ENCODE results near the gene HSCB. TPM values are rescaled to one million over a fixed set of nuclear protein-coding genes. Genes with fewer than 3 reads are reported as not detected.
"Not testable (repeated sequence)": the region's sequence is repeated elsewhere in the genome, so short reads cannot be mapped to it uniquely, and the experiment has no call there.

Gene HSCB
- total RNA-seq, 3 donors from 2014 or later, result 15.0 to 17.2 (median 15.0) TPM

DNA sequence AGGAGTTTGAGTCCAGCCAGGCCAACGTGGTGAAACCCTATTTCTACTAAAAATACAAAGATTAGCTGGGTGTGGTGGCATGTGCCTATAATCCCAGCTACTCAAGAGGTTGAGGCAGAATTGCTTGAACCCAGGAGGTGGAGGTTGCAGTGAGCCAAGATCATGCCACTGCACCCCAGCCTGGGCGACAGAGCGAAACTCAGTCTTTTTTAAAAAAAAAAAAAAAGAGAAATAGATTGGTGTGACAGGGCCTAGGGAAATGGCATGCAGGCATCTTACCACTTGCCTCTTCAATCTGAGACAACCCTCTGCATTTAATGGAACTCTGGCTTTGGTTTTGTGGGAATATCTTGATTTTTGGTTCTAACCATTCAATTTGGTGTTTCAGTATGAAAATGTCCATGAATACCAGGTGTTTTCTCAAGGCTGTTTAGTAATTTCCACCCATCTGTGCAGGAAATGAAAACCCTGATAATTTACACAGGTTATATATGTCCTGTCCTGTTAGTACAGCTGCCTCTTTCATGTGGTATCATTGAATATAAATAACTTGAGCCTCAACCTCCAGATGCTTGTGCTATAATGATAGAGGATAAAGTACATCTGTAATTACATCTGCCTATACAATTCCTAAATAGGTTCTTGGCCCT lies 50.1 kb downstream of the HSCB start:
- H3K9me3 Mint-ChIP-seq, result no peaks in the 10 kb centered on the region
- H3K4me3 Mint-ChIP-seq, result no peak overlapping the region
- peaks cover 57% of the 10 kb centered on the region for H3K4me1 Mint-ChIP-seq (ENCODE audit: low read depth)

DNA sequence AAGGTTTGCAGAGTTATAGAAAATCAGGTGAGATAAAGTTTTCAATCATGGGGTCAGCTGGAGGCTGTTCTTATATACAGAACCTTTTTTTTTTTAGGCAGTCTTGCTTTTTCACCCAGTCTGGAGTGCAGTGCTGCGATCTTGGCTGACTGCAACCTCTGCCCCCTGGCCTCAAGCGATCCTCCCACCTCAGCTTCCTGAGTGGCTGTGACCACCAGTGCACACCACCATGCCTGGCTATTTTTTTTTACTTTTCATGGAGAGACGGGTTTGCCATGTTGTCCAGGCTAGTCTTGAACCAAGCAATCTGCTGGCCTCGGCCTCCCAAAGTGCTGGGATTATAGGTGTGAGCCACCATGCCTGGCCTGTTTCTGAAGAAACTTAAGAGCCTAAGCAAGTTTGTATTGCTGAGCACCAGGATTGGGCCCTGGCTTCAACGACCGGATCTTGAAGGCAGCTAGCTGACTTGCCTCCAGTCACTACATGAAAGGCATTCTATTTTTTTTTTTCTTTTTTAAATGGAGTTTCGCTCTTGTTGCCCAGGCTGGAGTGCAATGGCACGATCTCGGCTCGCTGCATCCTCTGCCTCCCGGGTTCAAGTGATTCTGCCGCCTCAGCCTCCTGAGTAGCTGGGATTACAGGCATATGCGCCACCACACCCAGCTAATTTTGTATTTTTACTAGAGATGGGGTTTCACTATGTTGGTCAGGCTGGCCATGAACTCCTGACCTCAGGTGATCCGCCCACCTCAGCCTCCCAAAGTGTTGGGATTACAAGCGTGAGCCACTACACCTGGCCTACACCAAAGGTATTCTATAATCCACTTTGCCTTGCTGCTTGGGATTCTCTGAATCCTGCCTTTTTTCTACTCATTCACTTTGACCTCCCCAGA lies 50.9 kb downstream of the HSCB start:
- DNase-seq (no peak), ATAC-seq (no peak)
- H3K4me3 Mint-ChIP-seq, result no peak overlapping the region

More for the DNA sequence above, 50.1 kb downstream of the HSCB start:
- Mint-ChIP-seq H3K27me3 (ENCODE audit: low read depth) (no peaks in the 10 kb centered on the region), H3K36me3 (ENCODE audit: insufficient read depth) (peaks cover 43% of the 10 kb centered on the region)
- ATAC-seq (no peak), DNase-seq (no peak)

DNA sequence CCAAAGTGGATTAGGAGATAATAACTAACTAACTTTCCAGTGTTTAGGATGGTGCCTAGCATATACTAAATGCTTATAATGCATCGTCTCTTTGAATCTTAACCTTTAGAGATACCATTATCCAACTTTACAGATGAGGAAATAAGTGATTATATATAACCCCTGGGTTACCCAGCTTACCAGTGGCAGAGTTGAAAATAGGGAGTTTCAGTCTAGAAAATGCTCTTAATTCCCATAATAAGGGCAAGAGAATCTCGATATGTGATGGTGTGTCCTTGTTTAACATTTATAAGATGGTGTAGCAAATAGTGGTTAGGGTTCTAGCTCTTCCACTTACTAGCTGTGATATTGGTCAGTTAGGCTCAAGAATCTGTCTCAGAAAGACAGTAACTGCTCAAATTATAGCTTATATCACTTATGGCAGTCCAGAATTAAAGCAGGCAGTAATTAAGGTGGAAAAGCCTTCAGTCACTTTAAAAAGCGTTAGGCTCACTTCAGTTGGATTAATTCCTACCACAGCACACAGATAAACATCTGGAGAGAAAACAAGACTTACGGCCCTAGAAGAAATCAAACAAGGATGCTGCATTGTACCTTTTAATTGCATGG lies 52.2 kb downstream of the HSCB start:
- no peak for ATAC-seq
- Mint-ChIP-seq H3K36me3 (ENCODE audit: insufficient read depth) (peaks cover 50% of the 10 kb centered on the region), H3K27me3 (ENCODE audit: low read depth) (no peaks in the 10 kb centered on the region), H3K9me3 (no peaks in the 10 kb centered on the region), H3K4me3 (no peak overlapping the region), H3K4me1 (ENCODE audit: low read depth) (peaks cover 72% of the 10 kb centered on the region)
- no peak for DNase-seq

More for the DNA sequence above, 50.9 kb downstream of the HSCB start:
- Mint-ChIP-seq H3K9me3 (no peaks in the 10 kb centered on the region), H3K4me1 (ENCODE audit: low read depth) (peaks cover 60% of the 10 kb centered on the region), H3K27me3 (ENCODE audit: low read depth) (no peaks in the 10 kb centered on the region), H3K36me3 (ENCODE audit: insufficient read depth) (peaks cover 46% of the 10 kb centered on the region)

DNA sequence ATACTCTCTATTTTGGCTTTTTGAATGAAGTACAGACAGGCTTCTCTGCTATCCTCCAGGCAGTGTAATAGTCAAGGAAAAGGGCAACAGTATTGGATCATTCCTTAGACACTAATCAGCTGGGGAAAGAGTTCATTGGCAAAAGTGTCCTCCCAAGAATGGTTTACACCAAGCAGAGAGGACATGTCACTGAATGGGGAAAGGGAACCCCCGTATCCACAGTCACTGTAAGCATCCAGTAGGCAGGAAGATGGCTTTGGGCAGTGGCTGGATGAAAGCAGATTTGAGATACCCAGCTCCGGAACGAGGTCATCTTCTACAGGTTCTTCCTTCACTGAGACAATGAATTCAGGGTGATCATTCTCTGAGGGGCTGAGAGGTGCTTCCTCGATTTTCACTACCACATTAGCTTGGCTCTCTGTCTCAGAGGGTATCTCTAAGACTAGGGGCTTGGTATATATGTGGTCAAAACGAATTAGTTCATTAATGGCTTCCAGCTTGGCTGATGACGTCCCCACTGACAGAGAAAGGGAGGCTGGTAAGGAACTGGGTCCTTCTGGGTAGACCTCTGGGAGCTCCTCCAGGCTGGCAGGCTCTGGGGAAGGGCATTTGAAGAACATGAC lies 53.3 kb downstream of the HSCB start:
- H3K27me3 Mint-ChIP-seq (ENCODE audit: low read depth), result no peaks in the 10 kb centered on the region
- peaks cover 48% of the 10 kb centered on the region for H3K36me3 Mint-ChIP-seq (ENCODE audit: insufficient read depth)
- DNase-seq, result no peak
- no peak overlapping the region for H3K4me3 Mint-ChIP-seq
- ATAC-seq, result no peak
- H3K9me3 Mint-ChIP-seq, result no peaks in the 10 kb centered on the region
- peaks cover 73% of the 10 kb centered on the region for H3K4me1 Mint-ChIP-seq (ENCODE audit: low read depth)

DNA sequence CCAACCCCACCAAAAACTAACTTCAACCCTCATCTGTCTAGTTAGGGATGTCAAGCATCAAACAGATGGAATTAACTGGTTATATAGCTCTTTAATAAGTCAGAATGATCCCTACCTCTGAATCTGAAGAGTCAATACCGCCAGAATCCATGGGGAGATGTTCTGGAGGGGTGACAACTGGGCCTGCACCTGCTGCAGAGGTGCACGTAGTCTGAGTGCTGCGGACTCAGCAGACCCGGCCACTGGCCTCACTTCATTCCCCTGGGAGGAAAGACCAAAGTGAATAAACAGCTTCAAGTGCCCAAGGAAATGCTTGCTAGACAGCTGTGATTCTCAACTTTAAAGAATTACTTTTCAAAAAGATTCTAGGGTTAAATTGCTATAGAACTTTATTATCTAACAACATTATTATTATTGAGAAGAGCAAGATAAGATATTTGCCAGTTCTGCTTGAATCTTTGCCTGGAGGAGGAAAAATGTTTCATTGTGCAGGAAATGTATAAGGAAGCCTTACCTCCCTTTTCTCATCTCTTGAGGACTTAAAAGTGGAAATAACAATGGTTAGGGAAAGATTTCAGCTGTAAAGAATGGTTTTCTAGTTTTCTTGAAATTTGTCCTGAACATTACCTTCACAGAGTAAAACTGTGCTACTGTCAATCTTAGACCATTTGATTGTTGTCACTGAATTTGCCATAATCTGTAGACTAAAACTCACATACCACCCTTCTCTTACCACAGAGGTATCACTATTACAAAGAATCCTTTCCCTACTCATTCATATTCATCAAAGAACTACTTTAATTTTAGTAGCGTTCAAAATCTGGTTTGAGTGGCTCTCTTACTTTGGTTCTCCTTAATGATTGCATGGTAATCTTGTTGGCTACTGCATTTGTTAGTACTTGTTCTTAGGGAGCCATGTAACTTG lies 54.4 kb downstream of the HSCB start:
- Mint-ChIP-seq H3K4me1 (ENCODE audit: low read depth) (peaks cover 67% of the 10 kb centered on the region), H3K36me3 (ENCODE audit: insufficient read depth) (peaks cover 47% of the 10 kb centered on the region), H3K27me3 (ENCODE audit: low read depth) (no peaks in the 10 kb centered on the region), H3K9me3 (no peaks in the 10 kb centered on the region), H3K4me3 (peak overlapping the region; percentile 65)
- ATAC-seq (peak in 1 of 2 donors; percentile 15), DNase-seq (no peak)

DNA sequence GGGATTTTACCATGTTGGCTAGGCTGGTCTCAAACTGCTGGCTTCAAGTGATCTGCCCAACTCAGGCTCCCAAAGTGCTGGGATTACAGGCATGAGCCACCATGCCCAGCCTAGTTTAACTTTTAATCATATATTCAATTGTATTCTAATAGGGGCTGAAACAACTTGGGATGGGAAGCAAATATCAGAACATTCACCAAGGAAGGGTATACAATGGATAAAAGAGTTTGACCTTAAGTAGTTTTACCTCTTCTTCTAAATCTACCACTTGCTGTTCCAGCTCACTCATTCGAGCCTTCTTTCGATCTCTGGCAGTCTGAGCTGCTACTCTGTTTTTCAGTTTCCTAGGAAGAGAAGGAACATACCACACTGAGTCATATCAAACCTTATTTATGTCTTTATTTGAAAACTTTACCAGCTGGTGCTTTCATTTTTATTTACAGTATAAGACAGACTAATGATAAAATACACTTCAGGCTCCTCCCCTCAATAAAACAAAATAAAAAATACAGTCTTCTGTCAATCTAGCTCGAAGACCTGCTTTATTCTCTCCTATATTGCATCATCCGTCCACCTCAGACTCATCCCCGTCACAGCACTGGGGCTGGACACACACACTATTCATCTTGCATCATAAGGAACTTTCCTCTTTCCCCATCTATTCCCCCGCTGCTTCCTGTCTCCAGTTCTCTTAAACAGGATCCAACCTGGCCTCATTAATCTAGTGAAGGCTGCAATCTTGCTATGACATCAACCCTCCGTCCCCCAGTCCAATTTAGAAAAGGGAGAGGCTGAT lies 57.2 kb downstream of the HSCB start:
- Mint-ChIP-seq H3K9me3 (no peaks in the 10 kb centered on the region), H3K4me3 (peak overlapping the region; percentile 91), H3K27me3 (ENCODE audit: low read depth) (no peaks in the 10 kb centered on the region), H3K4me1 (ENCODE audit: low read depth) (peaks cover 62% of the 10 kb centered on the region), H3K36me3 (ENCODE audit: insufficient read depth) (peaks cover 39% of the 10 kb centered on the region)
- ATAC-seq (peak; percentile 42 to 46), DNase-seq (no peak)

DNA sequence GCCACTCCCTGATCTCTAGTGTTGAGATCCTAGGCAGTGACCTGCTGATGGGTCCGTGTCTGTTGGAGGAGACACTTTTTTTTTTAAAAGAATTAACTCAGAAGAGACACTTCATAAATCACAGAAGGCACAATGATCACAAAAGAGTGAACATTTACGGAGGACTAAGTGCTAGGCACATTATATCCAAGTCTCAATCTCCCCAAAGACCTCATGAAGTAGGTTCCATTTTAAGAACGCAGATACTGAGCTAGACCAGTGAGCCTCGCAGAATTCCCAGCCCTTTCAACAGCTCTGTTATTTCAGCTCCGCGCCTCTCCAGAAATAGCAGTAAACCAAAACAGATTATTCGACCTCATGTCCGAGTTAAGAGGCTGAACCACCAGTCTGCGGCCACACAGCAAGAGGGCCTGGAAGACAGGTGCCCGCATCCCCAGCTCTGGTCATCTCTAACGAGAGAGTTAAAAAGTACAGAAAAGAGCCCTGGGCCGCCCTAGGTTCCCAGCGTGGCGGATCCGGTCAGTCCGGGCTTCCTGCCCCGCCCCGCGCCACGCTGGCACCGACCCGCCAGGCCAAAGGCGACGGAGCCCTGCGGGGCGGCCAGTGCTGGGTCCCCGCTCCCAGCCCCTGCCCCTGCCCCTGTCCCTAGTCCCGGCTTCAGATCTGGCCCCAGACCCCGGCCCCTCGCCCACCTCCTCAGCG lies 57.9 kb downstream of the HSCB start:
- H3K9me3 Mint-ChIP-seq, result no peaks in the 10 kb centered on the region
- H3K36me3 Mint-ChIP-seq (ENCODE audit: insufficient read depth), result peaks cover 35% of the 10 kb centered on the region
- DNase-seq (peak; percentile 21), ATAC-seq (peak; percentile 32 to 36)
- peak overlapping the region; percentile 91 for H3K4me3 Mint-ChIP-seq
- no peaks in the 10 kb centered on the region for H3K27me3 Mint-ChIP-seq (ENCODE audit: low read depth)
- H3K4me1 Mint-ChIP-seq (ENCODE audit: low read depth), result peaks cover 58% of the 10 kb centered on the region

DNA sequence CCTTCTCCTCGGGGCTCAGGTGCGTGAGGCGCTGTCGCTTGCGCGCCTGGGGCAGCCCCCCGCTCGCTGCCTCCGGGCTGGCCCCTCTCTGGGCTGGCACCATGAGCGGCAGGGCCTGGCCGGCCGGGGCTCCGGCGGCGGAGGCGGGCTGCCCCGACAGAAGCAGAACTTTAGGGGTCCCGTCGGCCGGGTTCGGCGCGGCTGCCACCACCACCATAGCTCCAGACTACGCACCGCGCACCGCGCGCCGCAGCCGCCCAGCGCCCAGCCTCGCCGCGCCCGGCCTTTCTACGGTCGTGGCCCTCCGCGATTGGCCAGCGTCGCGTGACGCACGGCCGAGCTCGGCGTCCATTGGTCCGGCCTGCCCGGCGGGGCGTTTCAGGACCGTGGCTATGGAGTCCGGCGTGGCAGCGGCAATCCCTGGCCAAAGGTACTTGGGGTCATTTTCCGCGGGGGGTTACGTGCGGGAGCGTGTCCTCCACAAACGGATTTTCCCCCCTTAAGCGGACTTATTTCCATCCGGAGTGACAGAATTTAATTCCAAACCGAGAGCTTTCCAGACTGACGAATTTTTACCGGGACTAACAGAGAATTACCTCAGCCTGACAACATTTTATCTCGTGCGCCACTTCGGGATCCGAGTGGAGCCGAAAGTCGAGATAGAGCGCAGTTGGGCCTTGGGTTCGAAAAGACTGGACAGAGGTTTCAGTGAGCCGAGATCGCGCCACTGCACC lies 58.6 kb downstream of the HSCB start, which contains the start of gene XBP1:
Gene XBP1 (minus strand): TSS at position 262 of the 734 bp plus-strand sequence.
- Mint-ChIP-seq H3K36me3 (ENCODE audit: insufficient read depth) (peaks cover 28% of the 10 kb centered on the region), H3K9me3 (no peaks in the 10 kb centered on the region), H3K4me1 (ENCODE audit: low read depth) (peaks cover 52% of the 10 kb centered on the region), H3K4me3 (peak within 1 kb of the TSS; percentile 91), H3K27me3 (ENCODE audit: low read depth) (no peaks in the 10 kb centered on the region)
- DNase-seq, result peak; percentile 88
- ATAC-seq, result peak; percentile 91 to 95

DNA sequence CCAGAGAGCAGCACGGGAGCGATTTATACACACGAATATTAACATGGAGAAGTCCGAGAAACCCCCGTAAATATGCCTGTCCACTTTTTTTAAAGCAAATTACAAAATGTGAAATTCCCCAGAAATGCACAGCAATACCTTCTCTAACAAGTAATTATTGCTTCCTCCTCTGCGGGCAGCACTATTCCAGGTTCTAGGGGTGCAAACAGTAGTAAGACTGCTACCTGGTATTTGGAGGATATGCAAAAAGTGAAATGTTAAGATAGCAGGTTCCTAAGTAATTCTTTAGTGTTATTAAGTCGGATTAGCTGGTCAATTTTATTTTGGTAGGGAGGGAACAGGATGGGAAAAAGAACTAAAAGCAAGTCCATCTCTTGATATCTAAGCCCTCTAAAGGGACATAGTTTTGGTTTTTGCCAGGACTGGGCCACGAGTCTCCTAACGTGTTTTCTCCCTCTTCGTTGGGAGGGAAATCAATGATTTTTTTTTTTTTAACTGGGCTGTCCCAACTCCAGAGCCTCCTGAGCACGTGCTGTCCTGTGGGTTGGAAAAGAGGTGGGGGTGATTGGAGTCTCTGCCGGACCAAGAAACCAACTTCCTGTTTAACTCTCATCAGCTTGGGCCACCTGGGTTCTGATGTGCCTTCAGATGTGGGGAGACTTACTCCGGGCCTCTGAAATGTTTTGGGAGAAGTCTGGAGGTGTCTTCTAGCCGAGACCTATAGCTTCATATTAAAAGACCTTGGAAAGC lies 60.2 kb downstream of the HSCB start:
- H3K36me3 Mint-ChIP-seq (ENCODE audit: insufficient read depth), result peaks cover 13% of the 10 kb centered on the region
- ATAC-seq (no peak), DNase-seq (no peak)
- no peaks in the 10 kb centered on the region for H3K9me3 Mint-ChIP-seq
- peak overlapping the region; percentile 83 for H3K4me3 Mint-ChIP-seq
- H3K27me3 Mint-ChIP-seq (ENCODE audit: low read depth), result no peaks in the 10 kb centered on the region
- peaks cover 37% of the 10 kb centered on the region for H3K4me1 Mint-ChIP-seq (ENCODE audit: low read depth)

DNA sequence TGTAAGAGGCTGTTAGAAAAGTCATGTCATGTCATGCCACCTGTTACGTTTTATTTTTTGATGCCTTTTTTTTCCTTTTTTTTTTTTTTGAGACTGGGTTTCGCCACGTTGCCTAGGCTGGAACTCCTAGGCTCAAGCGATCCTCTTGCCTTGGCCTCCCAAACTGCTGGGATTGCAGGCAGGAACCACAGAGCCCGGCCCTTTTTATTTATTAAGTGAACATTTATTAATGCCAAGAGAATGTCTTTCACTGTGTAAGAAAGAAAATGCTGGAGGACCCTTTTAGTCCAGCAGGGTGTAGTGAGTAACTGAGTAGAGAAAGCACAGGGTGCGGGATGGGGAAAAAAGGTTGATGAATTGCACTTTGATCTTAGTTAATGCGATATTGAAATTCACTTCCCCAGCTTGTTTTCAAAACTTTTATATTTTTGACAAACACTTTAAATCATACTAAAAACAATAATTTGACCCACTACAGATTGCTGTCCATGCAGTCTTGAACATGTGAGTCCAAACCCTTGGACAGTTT lies 60.8 kb downstream of the HSCB start:
- Mint-ChIP-seq H3K27me3 (ENCODE audit: low read depth) (no peaks in the 10 kb centered on the region), H3K4me1 (ENCODE audit: low read depth) (peaks cover 37% of the 10 kb centered on the region), H3K36me3 (ENCODE audit: insufficient read depth) (peaks cover 11% of the 10 kb centered on the region), H3K4me3 (peak overlapping the region; percentile 83), H3K9me3 (no peaks in the 10 kb centered on the region)
- DNase-seq (no peak), ATAC-seq (no peak)

DNA sequence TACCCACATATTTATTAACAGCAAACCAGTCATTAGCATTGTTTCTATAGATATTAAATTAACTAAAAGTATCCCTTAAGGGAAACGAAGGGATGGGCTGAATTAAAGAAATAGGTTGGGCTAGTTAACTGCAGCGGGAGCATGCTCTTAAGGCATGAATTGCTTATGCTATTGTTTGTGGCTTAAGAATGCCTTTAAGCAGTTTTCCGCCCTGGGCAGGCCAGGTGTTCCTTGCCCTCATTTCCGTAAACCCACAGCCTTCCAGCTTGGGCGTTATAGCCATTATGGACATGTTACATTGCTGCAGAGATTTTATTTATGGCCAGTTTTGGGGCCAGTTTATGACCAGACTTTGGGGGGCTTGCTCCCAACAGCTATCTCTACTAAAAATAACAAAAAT lies 63.6 kb downstream of the HSCB start:
- peaks cover 42% of the 10 kb centered on the region for H3K4me1 Mint-ChIP-seq (ENCODE audit: low read depth)
- H3K4me3 Mint-ChIP-seq; H3K27me3 Mint-ChIP-seq (ENCODE audit: low read depth); ATAC-seq; DNase-seq; H3K36me3 Mint-ChIP-seq (ENCODE audit: insufficient read depth); H3K9me3 Mint-ChIP-seq: not testable (repeated sequence)
